HepG2 (cell line): ENCODE data around the gene NIP7.

Experiments
- CEBPB ChIP-seq: IDR thresholded peaks from 2 replicates; pipeline ENCODE4 v1.6.1; 2011; ENCODE audit warnings: low read depth, low read length, improper control_type of control experiment, borderline replicate concordance
- EZH2 ChIP-seq: conservative IDR thresholded peaks from 2 replicates; pipeline ENCODE4 v1.6.1; 2012; ENCODE audit warnings: mild to moderate bottlenecking, low read depth, low read length, moderate library complexity
- SRF ChIP-seq: IDR thresholded peaks from 2 replicates; pipeline ENCODE4 v1.6.1; 2011; ENCODE audit warnings: mild to moderate bottlenecking, low read depth, low read length, moderate library complexity
- TF ChIP-seq, protein P1 (sequence below): sonication (generic); formaldehyde crosslinking; IDR thresholded peaks from 2 replicates; pipeline ENCODE4 v1.4.0; 2020; ENCODE audit warnings: missing genetic modification reagents
- TF ChIP-seq, protein P2 (sequence below): sonication (generic); formaldehyde crosslinking; IDR thresholded peaks from 2 replicates; pipeline ENCODE4 v1.5.0; 2020; ENCODE audit warnings: mild to moderate bottlenecking, missing genetic modification reagents, moderate library complexity
- TF ChIP-seq, protein P3 (sequence below), 2 experiments: sonication (generic) in 1 of 2; formaldehyde crosslinking in 1 of 2; IDR thresholded peaks; 2 replicates each; pipeline versions ENCODE4 v1.5.1 to v1.6.1; 2011 to 2020; ENCODE audit warnings: borderline replicate concordance in 1 of 2, low read depth in 1 of 2, low read length in 1 of 2, mild to moderate bottlenecking in 1 of 2, missing genetic modification reagents in 1 of 2, moderate library complexity in 1 of 2
- TF ChIP-seq, protein P4 (sequence below): sonication (generic); formaldehyde crosslinking; IDR thresholded peaks from 2 replicates; pipeline ENCODE4 v1.9.0; 2021; ENCODE audit warnings: missing genetic modification reagents, mild to moderate bottlenecking, borderline replicate concordance
- TF ChIP-seq, protein P5 (sequence below): sonication (generic); formaldehyde crosslinking; IDR thresholded peaks from 2 replicates; pipeline ENCODE4 v1.4.0; 2020; ENCODE audit warnings: missing genetic modification reagents, mild to moderate bottlenecking, borderline replicate concordance
- TF ChIP-seq, protein P6 (sequence below): IDR thresholded peaks from 2 replicates; pipeline ENCODE4 v1.6.1; 2016; ENCODE audit warnings: low read depth, missing genetic modification reagents, missing compliant biosample characterization

DNA sequence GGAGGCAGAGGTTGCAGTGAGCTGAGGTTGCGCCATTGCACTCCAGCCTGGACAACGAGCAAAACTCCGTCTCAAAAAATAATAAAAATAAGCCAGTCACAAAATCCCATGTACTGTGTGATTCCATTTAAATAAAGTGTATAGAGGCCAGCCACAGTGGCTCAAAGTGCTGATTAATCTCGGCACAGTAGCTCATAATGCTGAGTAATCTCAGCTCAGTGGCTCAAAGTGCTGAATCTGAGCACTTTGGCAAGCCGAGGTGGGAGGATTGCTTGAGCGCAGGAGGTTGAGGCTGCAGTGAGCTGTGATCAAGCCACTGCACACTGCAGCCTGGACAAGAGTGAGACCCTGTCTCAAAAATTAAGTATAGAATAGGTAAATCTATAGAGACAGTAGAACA is 7.1 kb downstream of the NIP7 start:
- TF ChIP-seq, protein P1, sequence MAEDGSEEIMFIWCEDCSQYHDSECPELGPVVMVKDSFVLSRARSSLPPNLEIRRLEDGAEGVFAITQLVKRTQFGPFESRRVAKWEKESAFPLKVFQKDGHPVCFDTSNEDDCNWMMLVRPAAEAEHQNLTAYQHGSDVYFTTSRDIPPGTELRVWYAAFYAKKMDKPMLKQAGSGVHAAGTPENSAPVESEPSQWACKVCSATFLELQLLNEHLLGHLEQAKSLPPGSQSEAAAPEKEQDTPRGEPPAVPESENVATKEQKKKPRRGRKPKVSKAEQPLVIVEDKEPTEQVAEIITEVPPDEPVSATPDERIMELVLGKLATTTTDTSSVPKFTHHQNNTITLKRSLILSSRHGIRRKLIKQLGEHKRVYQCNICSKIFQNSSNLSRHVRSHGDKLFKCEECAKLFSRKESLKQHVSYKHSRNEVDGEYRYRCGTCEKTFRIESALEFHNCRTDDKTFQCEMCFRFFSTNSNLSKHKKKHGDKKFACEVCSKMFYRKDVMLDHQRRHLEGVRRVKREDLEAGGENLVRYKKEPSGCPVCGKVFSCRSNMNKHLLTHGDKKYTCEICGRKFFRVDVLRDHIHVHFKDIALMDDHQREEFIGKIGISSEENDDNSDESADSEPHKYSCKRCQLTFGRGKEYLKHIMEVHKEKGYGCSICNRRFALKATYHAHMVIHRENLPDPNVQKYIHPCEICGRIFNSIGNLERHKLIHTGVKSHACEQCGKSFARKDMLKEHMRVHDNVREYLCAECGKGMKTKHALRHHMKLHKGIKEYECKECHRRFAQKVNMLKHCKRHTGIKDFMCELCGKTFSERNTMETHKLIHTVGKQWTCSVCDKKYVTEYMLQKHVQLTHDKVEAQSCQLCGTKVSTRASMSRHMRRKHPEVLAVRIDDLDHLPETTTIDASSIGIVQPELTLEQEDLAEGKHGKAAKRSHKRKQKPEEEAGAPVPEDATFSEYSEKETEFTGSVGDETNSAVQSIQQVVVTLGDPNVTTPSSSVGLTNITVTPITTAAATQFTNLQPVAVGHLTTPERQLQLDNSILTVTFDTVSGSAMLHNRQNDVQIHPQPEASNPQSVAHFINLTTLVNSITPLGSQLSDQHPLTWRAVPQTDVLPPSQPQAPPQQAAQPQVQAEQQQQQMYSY, result no peak
- TF ChIP-seq CEBPB (no peak), EZH2 (no peak), SRF (no peak)
- TF ChIP-seq, protein P2, sequence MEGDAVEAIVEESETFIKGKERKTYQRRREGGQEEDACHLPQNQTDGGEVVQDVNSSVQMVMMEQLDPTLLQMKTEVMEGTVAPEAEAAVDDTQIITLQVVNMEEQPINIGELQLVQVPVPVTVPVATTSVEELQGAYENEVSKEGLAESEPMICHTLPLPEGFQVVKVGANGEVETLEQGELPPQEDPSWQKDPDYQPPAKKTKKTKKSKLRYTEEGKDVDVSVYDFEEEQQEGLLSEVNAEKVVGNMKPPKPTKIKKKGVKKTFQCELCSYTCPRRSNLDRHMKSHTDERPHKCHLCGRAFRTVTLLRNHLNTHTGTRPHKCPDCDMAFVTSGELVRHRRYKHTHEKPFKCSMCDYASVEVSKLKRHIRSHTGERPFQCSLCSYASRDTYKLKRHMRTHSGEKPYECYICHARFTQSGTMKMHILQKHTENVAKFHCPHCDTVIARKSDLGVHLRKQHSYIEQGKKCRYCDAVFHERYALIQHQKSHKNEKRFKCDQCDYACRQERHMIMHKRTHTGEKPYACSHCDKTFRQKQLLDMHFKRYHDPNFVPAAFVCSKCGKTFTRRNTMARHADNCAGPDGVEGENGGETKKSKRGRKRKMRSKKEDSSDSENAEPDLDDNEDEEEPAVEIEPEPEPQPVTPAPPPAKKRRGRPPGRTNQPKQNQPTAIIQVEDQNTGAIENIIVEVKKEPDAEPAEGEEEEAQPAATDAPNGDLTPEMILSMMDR (CRISPR knock-in tag), result no peak
- TF ChIP-seq, protein P3, sequence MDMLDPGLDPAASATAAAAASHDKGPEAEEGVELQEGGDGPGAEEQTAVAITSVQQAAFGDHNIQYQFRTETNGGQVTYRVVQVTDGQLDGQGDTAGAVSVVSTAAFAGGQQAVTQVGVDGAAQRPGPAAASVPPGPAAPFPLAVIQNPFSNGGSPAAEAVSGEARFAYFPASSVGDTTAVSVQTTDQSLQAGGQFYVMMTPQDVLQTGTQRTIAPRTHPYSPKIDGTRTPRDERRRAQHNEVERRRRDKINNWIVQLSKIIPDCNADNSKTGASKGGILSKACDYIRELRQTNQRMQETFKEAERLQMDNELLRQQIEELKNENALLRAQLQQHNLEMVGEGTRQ (IDR thresholded peaks at IDR 0.05; ENCODE audit: low read depth, low read length), result no peak
- TF ChIP-seq, protein P3 (CRISPR knock-in tag; IDR thresholded peaks at IDR 0.05; ENCODE audit: borderline replicate concordance), result no peak
- TF ChIP-seq, protein P4, sequence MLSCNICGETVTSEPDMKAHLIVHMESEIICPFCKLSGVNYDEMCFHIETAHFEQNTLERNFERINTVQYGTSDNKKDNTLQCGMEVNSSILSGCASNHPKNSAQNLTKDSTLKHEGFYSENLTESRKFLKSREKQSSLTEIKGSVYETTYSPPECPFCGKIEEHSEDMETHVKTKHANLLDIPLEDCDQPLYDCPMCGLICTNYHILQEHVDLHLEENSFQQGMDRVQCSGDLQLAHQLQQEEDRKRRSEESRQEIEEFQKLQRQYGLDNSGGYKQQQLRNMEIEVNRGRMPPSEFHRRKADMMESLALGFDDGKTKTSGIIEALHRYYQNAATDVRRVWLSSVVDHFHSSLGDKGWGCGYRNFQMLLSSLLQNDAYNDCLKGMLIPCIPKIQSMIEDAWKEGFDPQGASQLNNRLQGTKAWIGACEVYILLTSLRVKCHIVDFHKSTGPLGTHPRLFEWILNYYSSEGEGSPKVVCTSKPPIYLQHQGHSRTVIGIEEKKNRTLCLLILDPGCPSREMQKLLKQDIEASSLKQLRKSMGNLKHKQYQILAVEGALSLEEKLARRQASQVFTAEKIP, result no peak
- TF ChIP-seq, protein P5, sequence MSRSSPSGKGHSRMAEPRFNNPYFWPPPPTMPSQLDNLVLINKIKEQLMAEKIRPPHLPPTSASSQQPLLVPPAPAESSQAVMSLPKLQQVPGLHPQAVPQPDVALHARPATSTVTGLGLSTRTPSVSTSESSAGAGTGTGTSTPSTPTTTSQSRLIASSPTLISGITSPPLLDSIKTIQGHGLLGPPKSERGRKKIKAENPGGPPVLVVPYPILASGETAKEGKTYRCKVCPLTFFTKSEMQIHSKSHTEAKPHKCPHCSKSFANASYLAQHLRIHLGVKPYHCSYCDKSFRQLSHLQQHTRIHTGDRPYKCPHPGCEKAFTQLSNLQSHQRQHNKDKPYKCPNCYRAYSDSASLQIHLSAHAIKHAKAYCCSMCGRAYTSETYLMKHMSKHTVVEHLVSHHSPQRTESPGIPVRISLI (CRISPR knock-in tag), result no peak
- TF ChIP-seq, protein P6, sequence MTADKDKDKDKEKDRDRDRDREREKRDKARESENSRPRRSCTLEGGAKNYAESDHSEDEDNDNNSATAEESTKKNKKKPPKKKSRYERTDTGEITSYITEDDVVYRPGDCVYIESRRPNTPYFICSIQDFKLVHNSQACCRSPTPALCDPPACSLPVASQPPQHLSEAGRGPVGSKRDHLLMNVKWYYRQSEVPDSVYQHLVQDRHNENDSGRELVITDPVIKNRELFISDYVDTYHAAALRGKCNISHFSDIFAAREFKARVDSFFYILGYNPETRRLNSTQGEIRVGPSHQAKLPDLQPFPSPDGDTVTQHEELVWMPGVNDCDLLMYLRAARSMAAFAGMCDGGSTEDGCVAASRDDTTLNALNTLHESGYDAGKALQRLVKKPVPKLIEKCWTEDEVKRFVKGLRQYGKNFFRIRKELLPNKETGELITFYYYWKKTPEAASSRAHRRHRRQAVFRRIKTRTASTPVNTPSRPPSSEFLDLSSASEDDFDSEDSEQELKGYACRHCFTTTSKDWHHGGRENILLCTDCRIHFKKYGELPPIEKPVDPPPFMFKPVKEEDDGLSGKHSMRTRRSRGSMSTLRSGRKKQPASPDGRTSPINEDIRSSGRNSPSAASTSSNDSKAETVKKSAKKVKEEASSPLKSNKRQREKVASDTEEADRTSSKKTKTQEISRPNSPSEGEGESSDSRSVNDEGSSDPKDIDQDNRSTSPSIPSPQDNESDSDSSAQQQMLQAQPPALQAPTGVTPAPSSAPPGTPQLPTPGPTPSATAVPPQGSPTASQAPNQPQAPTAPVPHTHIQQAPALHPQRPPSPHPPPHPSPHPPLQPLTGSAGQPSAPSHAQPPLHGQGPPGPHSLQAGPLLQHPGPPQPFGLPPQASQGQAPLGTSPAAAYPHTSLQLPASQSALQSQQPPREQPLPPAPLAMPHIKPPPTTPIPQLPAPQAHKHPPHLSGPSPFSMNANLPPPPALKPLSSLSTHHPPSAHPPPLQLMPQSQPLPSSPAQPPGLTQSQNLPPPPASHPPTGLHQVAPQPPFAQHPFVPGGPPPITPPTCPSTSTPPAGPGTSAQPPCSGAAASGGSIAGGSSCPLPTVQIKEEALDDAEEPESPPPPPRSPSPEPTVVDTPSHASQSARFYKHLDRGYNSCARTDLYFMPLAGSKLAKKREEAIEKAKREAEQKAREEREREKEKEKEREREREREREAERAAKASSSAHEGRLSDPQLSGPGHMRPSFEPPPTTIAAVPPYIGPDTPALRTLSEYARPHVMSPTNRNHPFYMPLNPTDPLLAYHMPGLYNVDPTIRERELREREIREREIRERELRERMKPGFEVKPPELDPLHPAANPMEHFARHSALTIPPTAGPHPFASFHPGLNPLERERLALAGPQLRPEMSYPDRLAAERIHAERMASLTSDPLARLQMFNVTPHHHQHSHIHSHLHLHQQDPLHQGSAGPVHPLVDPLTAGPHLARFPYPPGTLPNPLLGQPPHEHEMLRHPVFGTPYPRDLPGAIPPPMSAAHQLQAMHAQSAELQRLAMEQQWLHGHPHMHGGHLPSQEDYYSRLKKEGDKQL (CRISPR knock-in tag), result no peak
